HG03196 (cell line): ENCODE data around the gene OSBPL10.
"Not testable (repeated sequence)": the region's sequence is repeated elsewhere in the genome, so short reads cannot be mapped to it uniquely, and the experiment has no call there.

Experiments used
- ATAC-seq: cut with Tn5 transposase; IDR thresholded peaks from one replicate; pipeline ENCODE4 v1.9.1; 2021; ENCODE audit not compliant: unreplicated experiment

OSBPL10 gene

DNA sequence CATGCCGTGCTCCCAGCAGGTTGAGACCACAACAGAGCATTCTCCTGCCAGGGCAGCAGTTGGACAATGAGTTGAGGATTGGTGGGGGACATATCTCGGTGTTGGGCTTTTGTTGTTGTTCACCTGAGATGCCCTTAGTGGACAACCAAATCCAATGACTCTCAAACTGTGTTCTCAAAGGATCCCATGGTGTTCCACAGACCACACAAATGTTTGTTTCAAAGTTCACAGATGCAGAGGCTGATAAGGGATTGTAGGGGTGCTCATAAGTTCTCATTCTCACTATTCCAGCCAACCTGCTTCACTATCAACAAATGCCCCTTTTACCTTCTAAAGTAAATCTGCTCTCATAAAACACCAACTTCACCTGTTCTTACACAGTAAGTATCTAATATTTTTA lies 159.9 kb downstream of the OSBPL10 start:
- no peak for ATAC-seq

DNA sequence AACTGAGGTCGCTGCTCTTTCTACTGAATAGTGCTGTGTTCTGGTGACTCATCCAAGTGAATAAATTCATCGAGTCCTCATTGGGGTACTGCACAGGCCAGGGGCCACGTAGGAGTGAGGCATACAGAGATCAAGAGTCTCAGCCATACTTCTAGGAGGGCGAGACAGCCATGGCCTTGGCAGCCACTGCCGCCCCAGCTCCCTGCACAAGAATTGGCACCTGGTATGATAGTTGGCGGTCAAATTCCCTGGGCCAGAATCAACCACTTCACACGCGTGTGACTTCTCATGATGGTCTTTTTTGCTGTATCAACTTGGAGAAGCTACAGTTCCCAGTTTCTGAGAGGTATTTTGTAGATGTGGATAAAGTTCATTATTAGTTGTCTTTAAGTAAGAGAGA lies 161.6 kb downstream of the OSBPL10 start:
- no peak for ATAC-seq

DNA sequence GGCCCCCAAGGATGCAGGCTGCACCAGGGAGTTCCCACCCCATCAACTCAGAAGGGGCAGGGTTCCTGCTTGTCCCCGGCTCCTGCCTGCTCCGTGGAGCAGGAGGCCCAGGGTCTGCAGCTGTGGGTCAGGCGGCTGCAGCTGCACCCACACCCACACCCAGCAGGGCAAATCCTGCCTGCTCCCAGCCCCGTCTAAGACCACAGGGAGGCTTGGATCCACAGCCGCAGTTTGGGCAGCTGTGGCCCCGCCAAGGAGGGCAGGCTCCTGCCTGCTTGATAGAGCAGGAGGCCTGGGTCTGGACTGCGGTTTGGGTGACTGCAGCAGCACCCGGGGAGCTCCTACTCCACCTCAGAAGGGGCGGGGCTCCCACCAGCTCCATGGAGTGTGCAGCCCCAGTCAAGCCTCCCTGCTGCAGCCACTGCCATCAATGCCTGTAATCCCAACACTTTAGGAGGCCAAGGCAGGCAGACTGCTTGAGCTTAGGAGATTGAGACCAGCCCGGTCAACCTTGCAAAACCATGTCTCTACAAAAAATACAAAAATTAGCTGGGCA lies 163.6 kb downstream of the OSBPL10 start:
- no peak for ATAC-seq

DNA sequence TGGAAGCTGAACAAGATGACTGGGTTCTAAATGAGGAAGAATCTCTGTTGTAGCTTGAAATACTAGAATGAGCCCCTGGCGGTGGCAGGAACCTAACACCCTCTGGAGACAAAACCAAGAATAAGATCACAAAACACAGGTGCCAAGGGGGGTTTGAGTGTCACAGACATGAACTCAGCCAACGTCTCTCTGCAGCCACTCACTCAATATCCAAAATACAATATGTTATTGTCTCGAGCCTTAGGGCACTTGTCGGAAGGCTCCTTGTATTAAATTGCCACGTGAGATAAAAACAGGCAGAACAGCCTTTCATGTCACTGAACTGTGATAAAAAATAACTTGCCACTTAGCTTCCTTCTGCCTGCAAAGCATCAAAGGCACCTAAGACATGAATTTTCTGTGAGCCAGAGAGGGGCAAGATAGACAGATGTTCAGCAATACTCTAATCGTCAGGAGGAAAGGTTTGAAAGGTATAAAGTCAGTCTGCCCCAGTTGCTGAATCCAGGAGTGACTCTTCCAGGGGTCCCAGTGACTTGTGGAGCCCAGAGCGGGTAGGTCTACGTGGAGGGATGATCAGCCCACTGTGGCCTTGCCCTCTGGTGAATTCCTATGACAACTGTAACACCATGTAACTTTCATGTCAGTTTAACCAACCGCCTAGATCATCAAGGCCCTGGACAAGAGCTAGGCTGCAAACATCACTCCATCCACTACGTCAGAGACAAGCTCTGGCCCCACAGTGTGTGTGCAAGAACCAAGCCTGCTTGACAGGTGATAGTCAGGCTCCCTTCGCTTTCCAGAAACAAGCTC lies 165.2 kb downstream of the OSBPL10 start:
- ATAC-seq: no peak

DNA sequence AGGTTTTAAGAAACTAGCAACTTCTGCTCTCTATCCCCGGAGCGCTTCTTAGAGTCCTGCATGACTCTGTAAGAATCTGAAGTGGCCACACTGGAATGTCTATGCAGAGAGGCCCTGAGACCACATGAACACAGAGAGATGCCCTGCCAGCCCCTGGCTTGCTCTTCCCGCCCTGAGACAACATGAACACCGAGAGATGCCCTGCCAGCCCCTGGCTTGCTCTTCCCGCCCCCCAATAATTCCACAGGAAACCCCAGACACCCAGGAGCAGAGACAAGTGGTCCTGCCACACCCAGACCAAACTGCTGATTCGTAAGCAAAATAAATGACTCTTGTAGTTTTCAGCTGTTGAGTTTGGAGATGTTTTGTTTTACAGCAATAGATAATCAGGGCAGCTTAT lies 166.1 kb downstream of the OSBPL10 start:
- no peak for ATAC-seq

DNA sequence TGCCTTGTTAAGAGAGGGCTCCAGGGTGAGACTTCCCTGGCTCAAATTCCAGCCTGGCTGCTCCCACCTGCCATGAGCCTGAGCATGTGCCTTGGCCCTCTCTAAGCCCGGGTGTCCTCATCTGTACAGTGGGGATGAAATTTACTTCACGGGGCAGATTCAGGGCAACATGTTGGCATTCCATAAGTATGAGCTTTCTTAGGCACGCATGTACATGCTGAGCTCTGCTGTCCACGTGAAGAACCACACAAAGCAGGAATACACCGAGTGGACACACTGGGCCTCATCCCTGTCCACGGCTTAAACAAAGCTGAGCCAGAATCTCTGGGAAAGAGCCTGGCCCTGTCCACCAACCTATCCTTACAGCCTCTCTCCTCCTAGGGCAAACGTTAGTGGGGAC lies 167.4 kb downstream of the OSBPL10 start:
- no peak for ATAC-seq

DNA sequence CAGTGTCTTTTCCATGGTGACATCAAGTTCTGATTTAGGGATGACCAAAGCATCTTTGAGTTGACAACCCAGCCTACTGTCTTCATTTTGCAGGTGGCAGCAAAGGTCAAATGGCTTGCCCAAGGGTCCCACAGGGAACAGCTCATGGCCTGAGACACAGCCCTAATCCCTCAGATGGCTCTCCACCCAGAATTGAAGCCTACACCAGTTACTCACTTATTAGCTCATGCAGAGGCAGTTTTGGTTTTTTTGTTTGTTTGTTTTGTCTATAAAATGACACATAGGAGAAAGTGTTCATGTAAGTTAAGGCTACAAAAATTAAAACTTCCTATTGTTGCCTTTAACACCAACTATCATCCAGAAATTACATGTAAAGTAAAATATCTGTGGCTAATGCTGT lies 167.9 kb downstream of the OSBPL10 start:
- no peak for ATAC-seq

DNA sequence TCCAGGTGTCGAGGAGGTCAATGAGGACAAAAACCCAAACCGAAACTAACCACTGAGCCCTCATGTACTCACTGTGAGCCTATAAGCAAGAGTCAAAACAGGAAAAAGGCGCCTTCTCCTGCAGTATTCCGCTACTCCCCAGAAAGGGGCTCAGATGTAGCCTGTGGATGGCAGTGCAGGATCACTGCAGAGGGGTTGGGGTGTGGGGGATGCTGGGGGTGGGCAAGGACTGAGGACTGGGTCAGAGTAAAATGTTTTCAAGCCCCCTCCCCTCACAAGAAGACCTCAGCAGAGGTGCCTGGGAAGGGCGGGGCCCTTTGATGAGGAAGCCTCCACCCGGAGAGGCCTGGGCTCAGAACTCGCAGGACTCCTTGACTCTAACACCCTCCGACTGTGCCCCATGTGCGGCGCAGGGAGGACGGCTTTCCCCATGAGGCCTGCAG lies 170.1 kb downstream of the OSBPL10 start:
- ATAC-seq: no peak

DNA sequence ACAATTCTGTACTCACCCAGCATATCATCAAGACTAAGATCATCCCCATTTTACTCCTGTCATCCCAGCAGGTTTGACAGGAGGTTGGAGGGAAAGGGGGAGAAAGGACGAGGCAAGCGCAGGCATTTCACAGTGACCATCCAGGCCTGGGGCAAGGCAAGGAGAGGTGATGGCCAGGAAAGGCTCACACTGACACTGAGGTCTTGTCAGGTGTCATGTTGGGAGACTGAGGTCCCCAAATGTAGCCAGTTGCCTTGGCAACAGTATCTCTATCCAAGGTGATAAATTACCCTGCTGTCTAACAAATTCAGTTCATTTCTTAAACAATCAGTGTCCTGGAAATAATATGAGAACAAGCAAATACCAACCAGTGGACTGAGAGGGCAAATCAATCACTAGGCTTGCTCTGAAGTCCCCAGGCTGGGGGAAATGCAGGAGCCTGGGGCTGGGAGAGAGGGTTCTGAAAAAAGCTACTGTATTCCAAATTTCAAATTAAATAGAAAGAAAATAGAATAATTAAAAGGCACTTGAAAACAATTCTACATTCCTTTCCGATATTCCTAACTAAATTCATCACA lies 172.8 kb downstream of the OSBPL10 start:
- ATAC-seq: no peak

DNA sequence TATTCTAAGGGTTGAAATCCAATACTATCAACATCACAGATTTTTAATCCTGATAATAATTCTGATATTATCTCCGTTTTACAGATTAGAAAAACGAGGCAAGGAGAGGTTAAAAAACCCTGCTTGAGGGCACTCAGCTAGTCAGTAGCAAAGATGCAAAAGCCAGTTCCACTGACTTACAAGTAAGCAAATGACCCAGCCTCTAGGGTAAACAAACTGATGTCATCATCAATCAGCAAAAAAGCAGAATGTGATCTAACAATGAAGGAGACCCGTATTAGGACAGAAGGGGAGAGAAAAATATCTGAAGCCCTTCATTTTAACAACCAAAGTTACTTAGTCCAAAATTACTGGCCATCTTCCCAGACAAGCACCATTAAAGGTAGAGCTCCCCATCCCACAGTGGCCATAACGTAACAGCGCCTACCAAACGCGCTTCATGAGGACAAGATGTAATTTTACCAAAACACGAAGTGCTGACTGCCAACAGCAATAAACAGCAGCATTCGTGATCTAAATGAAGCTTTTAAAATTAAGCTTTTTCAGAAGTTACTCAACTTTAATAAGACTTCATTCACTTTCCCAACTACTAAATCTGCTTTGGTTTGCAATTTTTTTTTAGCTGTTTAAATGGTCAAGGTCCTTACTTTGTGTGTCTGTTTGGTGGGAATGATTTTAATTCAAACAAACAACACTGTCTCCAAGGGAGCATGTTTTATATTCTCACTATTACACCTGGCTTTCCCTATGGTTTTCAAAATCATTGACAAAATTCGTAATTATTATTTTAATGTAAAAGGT lies 176.6 kb downstream of the OSBPL10 start:
- ATAC-seq: no peak

DNA sequence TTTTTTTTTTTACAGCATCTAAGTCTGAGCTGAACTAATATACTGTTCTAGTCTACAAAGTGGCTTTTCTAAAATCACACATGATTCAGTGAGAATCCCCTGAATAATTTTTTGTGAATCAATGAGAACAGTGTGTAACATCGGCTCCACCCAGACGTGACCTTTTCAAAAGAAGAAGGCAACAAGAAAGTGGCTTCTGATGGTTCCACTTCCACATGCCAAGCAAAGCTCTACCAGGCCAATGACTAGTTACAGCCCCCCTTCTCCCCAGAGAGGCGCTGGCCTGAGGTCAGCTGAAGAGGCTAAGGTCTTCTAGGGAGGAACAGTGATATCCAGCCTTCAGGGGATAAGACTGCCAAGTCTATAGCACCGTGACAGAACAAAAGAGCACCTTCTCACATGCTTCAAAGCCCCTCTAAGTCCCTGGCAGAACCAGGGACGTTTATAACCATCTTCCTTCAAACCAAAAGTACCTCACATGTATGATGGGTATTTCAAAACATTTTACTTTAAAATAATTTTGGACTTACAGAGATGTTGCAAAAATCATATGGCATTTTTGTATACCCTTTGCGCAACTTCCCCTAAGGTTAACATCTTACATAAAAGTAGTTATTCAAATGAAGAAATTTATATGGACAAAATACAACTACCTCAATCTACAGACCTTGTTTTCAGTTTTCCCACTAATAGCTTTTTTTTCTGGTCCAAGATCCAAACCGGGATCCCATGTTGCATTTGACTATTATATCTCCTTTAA lies 177.9 kb downstream of the OSBPL10 start:
- no peak for ATAC-seq

DNA sequence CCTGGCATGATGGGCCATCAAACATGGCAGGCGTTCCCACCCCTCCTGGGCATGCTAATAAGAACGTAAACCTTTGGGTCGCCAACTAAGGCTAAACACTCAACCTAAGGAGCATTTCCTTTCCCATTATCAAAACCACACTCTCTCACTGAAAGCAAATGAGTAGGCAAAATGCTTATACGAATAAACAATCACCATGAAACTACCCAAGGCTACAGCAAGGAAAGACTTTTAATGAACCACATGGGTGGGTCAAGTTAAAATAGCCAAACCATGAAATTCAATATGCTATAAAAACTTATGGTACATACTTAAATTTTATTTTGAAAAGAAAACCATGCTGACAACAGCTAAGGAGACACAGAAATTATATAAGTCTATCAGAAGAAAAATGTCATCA lies 180.6 kb downstream of the OSBPL10 start:
- no peak for ATAC-seq

DNA sequence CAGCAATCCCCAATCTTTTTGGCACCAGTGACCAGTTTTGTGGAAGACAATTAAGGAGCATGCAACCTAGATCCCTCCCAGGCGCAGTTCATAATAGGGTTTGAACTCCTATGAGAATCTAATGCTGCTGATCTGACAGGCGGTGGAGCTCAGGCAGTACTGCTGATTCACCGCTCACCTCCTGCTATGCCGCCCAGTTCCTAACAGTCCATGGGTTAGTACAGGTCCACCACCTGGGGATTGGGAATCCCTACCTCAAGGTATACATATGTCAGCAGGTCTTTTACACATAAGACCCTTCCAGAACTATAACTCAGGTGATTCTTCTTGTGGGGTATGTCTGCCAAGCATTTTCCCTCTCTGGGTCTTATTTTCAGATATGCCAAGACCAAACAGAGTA lies 182.2 kb downstream of the OSBPL10 start:
- ATAC-seq: no peak

DNA sequence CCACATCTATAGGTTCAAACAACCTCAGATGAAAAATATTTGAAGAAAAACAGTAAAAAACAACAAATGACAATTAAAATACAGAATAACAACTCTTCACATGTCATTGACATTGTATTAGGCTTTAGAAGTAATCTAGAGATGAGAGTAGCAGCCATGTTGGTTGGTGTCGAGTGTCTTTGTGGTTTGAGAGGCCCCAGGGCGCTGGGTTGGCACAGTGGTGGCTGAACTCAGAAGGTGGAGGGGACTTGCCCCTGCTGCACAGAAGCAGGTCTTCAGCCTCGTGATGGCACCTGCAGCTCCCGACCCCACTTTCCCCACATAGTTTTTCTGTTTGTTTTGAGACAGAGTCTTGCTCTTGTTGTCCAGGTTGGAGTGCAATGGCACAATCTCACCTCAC lies 187.2 kb downstream of the OSBPL10 start:
- ATAC-seq: no peak

DNA sequence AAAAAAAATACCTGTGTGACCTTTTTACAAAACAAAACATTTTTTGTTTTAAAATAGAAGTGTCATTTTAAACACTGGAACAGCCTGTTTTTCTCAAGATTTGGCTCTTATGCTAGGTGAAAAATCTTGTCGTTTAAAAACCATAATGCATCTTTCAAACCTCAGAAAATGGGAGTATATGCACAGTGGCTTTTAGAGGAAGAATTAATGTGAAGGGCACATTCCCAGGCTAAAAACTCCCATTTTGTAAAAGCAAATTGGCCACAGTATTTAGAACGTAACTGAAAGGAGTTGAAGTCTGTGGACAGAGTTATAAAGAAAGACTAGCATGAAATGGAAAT lies 190.0 kb downstream of the OSBPL10 start:
- ATAC-seq: no peak

DNA sequence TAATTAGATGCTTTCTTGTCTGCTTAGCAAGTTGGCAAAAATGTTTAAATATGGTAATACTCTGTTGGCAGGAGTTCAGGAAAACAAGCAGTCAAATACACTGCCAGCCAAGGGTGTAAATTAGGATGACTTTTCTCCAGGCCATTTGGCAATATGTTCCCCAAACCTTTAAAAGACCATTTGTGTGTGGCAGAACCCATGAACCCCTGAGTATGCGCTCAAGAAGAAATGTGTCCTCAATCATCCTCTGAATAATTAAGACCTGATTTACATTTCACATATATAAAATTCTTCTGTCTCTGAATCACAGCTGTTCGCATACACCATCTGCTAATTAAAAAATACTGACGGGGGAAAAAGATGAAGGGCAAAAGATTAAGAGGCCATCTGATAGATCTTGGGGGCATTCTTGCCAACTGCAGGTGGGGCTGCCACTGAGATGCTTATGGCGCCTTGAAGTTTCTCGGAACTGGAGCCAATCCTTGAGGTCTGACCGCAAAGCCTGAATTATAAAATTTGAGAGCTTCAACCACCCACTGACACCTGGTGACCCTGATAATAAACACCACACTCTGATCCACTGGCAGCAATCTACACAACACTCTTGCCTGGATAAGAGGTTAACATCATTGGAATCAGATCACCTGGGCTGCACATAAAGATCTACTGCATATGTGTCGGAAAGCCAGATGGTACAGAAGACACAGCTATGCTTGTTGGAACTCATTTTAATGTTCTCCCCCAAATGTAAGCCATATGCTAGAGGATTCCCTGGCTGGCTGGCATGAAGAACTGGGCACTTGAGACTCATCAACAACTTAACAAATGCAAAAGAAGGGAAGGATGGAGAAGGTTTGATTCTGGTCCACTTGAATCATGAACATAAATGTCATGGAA lies 190.6 kb downstream of the OSBPL10 start:
- no peak for ATAC-seq

DNA sequence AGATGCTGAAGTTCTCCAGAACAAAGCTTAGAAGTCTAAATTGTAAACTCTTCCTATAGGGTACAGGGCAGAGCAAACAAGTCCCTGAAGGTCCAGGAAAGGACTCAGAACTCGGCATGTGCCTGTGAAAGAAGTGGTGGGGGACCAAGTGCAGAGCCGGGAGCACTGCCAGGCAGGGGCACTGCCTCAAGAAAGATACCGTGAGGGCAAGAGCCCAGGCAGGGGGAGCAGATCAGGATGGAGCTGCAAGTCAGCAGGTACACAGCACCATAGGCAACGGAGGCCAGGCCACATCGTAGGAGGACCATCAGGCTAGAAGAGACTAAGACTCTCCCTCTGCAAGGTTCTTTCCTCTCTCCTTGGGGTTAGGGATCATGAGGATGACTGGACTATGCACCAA lies 191.6 kb downstream of the OSBPL10 start:
- ATAC-seq: no peak

DNA sequence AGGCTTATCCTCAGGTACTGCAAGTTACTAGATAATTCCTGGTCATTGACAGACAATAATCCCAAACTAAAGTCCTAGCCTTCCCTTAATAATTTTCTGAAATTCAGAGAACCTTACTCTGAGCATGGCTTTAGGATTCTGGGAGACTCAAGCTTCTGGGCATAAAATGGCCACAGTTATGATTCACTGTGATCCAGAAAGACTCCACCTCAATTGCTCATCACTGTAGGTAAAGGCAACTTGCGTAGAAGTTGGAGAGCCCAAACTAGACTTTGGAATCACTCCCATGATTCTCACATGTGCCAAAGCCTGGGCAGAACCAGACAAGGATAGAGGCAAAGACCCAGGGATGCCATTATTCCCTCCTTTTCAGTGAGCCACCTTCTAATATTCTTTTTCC lies 195.3 kb downstream of the OSBPL10 start:
- no peak for ATAC-seq

DNA sequence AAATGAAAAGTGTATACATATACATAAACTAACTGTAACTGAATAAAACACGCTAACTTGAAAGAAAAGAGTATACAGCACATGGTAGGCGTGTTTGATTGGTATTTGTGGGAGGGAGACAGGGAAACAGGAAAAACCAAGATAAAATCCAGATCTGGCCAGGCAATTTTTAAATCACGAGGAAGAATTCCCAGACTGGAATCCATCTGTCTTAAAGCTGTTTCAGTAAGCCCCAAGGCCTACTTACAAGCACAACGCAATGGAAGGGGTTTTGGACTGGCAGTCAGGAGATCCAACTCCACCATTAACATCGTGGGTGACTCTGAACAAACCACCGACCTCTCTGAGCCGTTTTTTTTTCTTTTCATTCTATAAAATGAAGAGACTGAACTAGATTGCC lies 195.8 kb downstream of the OSBPL10 start:
- no peak for ATAC-seq

DNA sequence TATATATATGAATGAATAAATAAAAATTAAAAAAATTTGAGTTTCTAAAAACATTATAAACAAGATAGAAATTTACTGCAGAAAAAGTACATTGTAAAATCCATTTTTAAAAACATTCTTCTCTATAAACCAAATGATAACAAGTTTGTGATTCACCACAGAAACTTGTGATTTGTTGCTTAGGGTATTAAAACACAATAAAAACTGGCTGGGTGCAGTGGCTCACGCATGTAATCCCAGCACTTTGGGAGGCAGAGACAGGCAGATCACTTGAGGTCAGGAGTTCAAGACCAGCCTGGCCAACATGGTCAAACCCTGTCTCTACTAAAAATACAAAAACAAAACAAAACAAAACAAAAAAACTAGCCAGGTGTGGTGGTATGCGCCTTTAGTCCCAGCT lies 197.2 kb downstream of the OSBPL10 start:
- ATAC-seq: not testable (repeated sequence)
